Fibroblast of skin of back (primary cell): ENCODE measurements around the gene FBXO27. TPM values are rescaled to one million over a fixed set of nuclear protein-coding genes. Genes with fewer than 3 reads are reported as not detected.
A peak's percentile ranks its signal among the peaks of the same experiment; 100 is the strongest.
"Not testable (repeated sequence)": the region's sequence is repeated elsewhere in the genome, so short reads cannot be mapped to it uniquely, and the experiment has no call there.

Experiments
- DNase-seq: peaks from one replicate; pipeline ENCODE4 v3.0.0-alpha.2; 2013
- polyA plus RNA-seq, 2 experiments: library from polyadenylated mRNA; unstranded; fragments of 120-200 nt; gene quantifications; one replicate each; pipeline ENCODE4 v1.2.1, GENCODE V29; 2013; ENCODE audit not compliant: insufficient read length in 2 of 2

Gene FBXO27
- polyA plus RNA-seq (2013, experiment 1 of 2; ENCODE audit: insufficient read length) = 1.1 TPM
- 1.4 TPM for polyA plus RNA-seq (2013, experiment 2 of 2; ENCODE audit: insufficient read length)

DNA sequence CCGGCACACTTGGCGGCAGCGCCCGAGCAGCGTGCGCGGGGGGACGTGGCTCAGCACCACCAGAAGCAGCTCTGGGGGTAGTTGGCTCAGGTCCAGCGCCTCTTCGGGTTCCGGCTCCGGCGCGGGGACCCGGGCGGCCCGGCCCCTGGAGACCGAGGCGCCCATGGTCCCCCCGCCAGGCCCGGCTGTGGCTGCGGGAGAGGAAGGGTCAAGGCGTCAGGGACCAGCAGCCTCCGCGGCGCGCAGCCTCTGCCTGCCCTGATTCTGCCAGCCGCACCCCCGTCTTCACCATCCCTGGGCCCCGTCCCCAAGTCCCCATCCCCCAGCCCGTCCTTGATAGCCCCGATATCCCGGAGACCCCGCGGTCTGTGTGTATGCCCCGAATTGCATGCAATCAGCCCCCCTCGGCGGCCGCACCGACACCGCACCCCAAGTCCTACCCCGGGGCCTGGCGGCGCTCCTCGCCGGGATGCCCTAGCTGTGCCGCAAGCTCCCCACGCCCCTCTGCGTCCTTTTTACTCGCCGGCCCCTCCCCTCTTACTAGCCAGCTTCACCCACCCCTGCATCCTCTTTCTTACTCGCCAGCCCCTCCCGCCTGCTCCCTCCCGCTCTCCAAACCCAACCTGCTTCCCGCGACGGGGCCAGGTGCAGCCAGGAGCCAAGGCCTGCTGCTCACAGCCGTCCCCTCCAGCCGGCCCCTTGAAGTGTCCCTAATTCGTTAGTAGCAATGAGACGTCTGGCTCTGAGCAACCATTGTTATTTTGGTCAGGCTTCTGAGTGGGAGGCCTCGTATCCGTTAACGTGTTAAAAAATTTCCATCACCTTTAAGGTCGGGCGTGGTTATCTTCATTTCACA lies at the start of gene FBXO27:
Gene FBXO27, minus strand, starts transcription at position 487 of the 856 bp plus-strand sequence. Its CDS starts 322 bp downstream, at position 165.
- DNase-seq = no peak

- no peak for DNase-seq
Observed at GRCh38 chr19:39080431-39080830, 48.1 kb upstream of the FBXO27 start.

GRCh38 chr19:39078436-39079200 lies 46.3 kb upstream of the FBXO27 start:
- DNase-seq = peak; percentile 98

GRCh38 chr19:39077323-39077722 lies 45.0 kb upstream of the FBXO27 start:
- no peak for DNase-seq

DNA sequence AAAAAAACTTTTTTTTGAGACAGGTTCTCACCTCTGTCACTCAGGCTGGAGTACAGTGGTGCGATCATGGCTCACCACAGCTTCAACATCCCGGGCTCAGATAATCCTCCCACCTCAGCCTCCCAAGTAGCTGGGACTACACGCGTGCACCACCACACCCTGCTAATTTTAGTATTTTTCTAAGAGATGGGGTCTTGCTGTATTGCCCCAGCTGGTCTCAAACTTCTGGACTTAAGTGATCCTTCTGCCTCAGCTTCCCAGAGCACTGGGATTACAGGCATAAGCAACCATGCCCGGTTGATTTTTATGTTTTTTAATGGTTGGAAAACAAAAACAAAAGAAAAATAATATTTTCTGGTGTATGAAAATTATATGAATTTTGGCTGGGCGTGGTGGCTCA lies 42.6 kb upstream of the FBXO27 start:
- no peak for DNase-seq

GRCh38 chr19:39074205-39074692 lies 41.9 kb upstream of the FBXO27 start:
- no peak for DNase-seq

GRCh38 chr19:39070888-39071287 lies 38.5 kb upstream of the FBXO27 start:
- DNase-seq = peak; percentile 16

- not testable (repeated sequence) for DNase-seq
Observed at GRCh38 chr19:39068259-39068658, 35.9 kb upstream of the FBXO27 start.

GRCh38 chr19:39067104-39067503 lies 34.8 kb upstream of the FBXO27 start:
- no peak for DNase-seq

GRCh38 chr19:39065928-39066327 lies 33.6 kb upstream of the FBXO27 start:
- no peak for DNase-seq

DNA sequence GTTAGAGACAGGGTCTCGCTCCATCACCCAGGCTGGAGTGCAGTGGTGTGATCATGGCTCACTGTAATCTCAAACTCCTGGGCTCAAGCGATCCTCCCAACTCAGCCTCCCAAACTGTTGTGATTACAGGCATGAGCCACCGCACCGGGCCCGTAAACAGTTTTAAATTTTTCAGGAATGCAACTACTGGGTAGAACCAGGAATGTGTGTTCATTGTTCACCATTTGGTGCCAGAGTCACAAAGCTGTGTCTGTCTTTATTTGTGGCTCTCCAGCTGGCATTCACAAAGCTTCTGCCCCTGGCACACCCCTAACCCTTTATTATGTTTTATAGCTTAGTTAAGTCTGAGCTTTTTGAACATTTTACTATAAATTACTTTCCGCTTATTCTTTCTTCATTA lies 32.1 kb upstream of the FBXO27 start:
- DNase-seq = peak; percentile 23

GRCh38 chr19:39060171-39060570 lies 27.8 kb upstream of the FBXO27 start:
- DNase-seq = no peak

DNA sequence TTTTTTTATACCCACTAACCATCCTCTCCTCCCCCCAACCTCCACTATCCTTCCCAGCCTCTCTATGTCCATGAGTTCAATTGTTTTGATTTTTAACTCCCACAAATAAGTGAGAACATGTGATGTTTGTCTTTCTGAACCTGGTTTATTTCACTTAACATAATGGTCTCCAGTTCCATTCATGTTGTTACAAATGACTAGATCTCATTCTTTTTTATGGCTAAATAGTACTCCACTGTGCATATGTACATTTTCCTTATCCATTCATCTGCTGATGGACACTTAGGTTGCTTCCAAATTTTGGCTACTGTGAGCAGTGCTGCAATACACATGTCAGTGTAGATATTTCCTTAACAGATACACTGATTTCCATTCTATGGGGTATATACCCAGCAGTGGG lies 27.0 kb upstream of the FBXO27 start:
- DNase-seq = no peak

DNA sequence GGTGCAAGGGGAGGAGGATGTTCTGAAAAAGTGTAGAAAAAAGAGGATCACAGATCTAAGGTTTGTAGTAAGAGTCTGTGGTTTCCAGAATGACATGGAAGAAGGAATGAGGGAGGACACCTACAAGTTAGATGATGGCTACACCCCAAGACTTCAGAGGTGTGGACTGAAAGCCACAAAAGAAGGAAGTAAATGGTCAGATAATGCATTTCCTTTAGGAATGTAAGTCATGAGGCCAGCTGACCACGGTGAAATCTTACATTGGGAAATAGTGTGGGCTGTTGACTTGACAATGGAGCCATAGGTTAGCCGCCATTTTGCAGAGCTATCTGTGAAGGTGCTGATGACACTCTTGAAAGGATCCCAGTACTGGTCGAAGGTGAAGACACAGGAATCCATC lies 25.3 kb upstream of the FBXO27 start:
- DNase-seq = no peak

DNA sequence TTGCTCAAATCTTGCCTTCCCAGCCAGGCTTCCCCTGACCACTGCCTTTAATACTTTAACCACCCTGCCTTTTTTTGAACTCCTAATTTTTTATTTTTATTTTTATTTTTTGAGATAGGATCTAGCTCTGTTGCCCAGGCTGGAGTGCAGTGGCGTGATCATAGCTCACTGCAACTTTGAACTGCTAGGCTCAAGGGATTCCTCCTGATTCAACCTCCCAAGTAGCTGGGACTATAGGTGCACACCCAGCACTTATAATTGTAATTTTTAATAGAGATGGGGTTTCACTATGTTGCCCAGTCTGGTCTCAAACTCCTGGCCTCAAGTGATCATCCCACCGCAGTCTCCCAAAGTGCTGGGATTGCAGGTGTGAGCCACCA lies 21.7 kb upstream of the FBXO27 start:
- DNase-seq = no peak

DNA sequence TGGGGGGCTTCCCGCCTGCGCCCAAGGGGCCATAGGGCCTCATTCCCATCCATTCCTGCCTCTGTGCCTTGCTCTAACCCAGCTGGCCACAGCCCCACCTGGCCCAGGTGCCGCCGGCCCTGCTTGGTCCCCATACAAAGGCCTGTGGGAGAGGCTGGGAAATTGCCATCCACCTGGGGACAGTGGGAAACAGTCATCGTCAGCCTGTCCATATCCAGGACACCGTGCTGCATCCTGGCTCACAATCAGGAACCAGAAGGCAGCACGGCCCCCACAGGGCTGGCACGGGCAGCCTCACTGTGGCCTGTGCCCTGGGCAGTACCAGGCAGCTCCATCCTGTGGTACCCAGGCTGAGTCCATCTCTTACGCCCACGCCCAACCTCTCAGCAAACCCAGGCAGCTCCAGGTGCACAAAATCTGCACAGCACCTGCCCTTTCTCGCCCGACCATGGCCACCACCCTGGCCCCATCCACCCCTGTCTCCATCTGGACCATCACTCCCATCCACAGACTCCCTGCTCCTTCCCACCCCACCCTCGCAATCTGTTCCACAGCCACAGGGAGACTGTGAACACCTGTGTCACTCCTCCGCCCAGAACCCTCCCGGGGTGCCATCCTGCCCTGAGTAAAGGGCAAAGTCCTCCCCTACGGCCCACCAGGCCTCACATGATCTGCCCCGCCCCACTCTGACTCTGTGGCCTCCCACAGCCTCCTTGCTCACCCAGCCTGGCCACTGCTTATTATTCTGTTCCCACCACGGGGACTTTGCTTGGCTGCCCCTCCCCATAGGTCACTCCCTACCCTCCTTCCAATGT lies 21.1 kb upstream of the FBXO27 start:
- no peak for DNase-seq

GRCh38 chr19:39052846-39053245 lies 20.5 kb upstream of the FBXO27 start:
- DNase-seq = no peak

- DNase-seq = peak; percentile 40
Observed at GRCh38 chr19:39052243-39052746, 19.9 kb upstream of the FBXO27 start.

GRCh38 chr19:39047073-39047472 lies 14.7 kb upstream of the FBXO27 start:
- no peak for DNase-seq

DNA sequence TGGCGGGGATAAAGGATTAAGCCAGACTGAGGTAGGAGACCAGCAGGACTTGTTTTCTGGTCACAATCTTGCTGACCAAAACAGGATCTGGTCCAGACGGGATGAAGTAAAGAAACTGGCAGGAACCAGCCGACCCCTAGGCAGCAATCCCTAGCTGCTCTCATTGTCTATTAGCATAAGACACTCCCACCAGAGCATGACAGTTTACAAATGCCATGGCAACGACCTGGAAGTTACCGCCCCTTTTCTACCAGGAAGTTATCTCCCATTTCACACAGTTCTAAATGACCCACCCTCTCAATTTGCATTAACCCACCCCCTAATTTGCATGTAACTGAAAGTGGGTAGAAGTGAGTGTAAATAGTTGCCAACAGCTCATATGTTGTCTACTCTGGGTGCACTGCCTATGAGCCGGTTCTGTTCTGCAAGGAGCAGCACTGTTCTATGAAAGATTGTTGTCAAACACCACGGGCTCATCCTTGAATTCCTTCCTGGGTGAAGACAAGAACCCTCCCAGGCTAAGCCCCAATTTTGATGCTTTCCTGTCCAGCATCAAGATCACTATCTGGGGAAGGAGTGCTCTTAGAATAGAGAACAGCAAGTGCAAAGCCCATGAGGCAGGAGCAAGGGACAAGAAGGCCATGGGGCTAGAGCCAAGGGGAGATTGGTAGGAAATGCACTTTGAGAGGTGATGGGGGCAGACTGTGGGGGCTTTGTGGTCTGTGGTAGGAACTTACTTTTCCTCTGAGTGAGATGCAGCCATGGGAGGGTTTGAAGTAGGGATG lies 13.9 kb upstream of the FBXO27 start:
- DNase-seq = no peak

DNA sequence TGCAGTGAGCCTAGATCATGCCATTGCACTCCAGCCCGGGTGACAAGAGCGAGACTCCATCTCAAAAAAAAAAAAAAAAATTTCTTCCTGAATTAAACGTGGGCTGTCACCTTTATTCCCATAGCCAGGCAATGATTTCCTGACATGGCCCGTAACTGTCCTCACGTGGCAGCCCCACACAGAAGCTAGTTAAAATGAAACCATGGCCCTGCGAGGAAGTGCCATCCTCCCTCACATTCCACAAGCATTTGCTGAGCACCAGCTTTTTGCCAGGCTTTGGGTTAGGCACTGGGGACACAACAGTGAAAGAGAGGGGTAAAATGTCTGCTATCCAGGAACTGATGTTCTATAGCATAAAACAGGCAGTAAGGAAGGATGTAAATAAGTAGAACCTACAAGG lies 13.2 kb upstream of the FBXO27 start:
- no peak for DNase-seq

- peak; percentile 27 for DNase-seq
Observed at GRCh38 chr19:39038098-39038497, 5.7 kb upstream of the FBXO27 start.
